HPDE6-E6E7 (cell line): ENCODE results near the gene CLEC3A.
"Not testable (repeated sequence)": the region's sequence is repeated elsewhere in the genome, so short reads cannot be mapped to it uniquely, and the experiment has no call there.

Source experiments
- DNase-seq: peaks from one replicate; pipeline ENCODE4 v3.0.0; 2011; ENCODE audit warnings: missing footprints; ENCODE audit errors: extremely low spot score

CLEC3A gene

GRCh38 chr16:78022347-78023060 lies at the start of gene CLEC3A:
Gene CLEC3A (plus strand): TSS chr16:78022548. CDS start chr16:78022627, 79 bp downstream.
- DNase-seq, result no peak

- no peak for DNase-seq
Measured at GRCh38 chr16:77974883-77975282, 47.5 kb upstream of the CLEC3A start.

- no peak for DNase-seq
Measured at GRCh38 chr16:77975942-77976341, 46.4 kb upstream of the CLEC3A start.

DNA sequence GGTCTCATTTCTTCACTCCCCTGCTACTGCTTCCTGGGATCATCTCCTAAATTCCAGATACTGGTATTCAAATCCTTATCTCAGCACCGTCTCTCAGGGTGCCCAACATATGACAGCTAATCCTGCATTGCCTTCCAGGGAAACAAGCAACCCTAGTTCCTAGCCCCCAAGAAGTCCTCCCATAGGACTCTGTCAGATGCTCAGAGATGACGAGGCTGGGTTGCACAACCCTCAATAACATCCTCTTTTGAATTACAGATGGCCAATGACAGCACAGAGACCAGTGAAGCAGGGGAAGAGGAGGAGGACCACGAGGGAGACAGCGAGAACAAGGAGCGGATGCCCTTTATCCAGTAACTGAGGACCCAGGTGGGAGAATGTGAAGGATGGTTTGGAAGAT lies 45.0 kb upstream of the CLEC3A start:
- no peak for DNase-seq

DNA sequence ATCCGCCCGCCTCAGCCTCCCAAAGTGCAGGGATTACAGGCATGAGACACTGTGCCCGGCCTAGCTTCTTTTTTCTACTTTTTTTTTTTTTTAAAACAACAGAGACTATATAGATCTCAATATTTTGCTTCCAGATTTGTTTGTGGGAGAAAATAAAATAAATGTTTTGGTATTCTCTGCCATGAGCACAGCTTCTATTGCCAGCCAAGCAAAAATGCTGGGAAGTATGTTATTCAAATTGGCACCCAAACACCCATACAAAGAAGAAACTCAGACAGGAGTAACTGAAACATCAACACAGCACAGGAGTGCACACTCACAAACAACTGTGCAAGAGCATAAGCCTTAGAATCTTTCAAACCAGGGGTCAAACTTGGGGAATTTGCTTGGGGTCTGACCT lies 37.2 kb upstream of the CLEC3A start:
- no peak for DNase-seq

- no peak for DNase-seq
Measured at GRCh38 chr16:77986011-77986740, 36.2 kb upstream of the CLEC3A start.

- DNase-seq, result no peak
Measured at GRCh38 chr16:77987810-77988209, 34.5 kb upstream of the CLEC3A start.

- no peak for DNase-seq
Measured at GRCh38 chr16:77989846-77990245, 32.5 kb upstream of the CLEC3A start.

- DNase-seq, result no peak
Measured at GRCh38 chr16:77991701-77992100, 30.6 kb upstream of the CLEC3A start.

DNA sequence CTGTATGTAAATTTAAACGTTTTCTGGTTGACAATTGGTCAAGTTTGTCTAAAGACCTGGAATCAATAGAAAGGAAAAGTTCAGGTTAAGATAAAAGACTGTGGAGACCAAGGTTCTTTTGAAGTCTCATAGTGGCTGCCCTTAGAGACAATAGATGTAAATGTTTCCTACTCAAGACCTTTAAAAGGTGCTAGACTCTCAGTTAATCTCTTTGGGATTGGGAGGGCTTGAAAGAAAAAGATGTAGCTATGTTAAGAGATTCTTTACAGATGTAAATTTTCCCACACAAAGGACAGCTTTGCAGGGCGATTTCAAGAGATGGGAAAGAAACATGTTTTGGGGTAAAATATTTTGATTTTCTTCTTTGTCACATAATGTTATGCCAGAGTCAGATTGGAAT lies 30.0 kb upstream of the CLEC3A start:
- DNase-seq, result not testable (repeated sequence)

DNA sequence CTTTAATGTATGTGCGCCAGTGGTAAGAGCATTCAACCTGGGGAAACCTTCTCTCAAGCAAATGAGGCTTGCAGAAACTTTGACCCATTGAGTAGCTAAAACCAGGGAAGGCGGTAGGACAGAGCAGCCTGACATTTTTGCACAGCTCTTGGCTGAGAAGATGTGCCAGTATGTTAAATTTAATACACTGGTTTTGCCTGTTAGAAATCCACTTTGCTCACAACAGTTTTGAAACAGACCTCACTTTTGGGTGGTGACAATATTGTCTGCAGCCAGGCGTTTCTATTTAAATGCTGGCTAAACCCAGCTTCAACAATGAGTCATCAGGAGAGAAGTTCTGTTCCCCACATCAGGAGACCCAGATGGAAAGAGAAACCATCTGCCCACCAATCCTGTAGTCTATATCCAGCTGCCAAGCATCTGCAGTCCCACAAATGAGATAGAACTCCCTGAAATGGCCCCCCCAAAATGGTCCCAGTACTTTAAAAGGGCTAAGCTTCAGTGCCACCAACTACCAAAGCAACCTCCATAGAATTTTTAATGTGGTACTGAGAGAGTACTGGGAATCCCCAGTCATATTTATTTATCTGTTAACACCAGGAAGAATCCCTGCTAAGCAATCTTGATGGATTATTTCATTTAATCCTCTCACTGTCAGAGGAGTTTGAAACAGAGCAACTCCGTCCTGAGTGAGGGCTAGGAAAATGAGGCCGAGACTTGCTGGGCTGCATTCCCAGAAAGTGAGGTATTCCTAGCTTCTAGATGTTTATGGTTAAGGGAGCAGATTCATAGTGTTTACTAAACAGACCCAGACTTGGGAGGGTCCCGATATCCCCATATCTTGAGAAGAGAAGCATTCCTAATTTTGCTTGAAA lies 29.0 kb upstream of the CLEC3A start:
- no peak for DNase-seq

- no peak for DNase-seq
Measured at GRCh38 chr16:77995843-77996455, 26.4 kb upstream of the CLEC3A start.

DNA sequence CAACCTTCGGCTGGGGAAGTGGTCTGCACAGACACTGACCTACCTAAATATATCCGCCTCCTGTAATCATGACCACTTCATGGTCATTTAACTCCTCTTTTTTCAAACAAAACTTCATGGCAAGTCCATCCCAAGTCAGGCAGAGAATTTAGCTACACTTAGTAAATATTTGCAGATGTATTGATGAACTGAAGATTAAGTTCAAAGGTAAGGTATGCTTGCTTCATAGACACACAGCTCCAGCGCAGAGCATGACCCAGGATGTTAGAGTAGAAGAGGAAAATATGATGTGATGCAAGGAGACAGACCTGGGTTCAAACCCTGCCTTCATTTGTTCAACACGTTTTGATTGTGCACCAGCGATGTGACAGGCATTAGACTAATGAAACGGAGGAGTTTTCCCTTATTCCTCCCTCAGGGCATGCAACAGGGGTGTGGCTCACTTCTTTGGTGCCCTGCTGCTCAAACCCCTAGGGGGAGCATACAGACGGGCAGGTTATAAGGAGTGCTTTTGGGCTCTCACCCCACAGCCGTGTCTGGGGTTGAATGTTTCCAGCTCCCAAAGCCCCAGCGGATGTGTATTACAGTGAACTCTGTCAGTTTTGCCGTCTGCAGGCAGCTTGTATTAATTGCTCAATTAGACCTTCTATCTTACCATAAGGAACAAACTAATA lies 23.9 kb upstream of the CLEC3A start:
- DNase-seq, result no peak

DNA sequence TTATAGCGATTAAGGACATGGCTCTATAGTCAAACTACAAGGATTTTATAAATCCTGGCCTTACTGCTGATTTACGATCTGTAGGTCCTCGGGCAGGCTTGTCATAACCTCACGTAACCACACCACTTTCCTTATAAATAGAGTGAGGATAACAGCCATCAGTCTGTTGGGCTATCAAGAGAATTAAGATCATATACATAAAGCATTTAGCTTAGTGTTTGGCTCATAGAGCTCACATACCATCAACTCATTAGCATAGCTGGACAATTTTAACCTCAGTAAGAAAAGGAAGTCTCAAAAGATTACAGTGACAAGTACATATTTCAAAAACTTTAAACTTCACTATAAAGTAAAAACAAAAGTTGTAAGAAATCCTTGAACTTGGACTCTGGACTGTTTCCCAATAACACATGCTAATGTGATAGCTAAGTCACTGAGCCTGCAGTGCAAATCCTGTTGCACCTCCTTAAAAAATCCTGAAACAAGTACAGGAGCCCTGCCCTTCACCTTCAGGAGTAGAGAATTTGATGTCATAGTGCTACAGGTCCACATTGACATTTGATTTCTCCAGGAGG lies 20.8 kb upstream of the CLEC3A start:
- no peak for DNase-seq

DNA sequence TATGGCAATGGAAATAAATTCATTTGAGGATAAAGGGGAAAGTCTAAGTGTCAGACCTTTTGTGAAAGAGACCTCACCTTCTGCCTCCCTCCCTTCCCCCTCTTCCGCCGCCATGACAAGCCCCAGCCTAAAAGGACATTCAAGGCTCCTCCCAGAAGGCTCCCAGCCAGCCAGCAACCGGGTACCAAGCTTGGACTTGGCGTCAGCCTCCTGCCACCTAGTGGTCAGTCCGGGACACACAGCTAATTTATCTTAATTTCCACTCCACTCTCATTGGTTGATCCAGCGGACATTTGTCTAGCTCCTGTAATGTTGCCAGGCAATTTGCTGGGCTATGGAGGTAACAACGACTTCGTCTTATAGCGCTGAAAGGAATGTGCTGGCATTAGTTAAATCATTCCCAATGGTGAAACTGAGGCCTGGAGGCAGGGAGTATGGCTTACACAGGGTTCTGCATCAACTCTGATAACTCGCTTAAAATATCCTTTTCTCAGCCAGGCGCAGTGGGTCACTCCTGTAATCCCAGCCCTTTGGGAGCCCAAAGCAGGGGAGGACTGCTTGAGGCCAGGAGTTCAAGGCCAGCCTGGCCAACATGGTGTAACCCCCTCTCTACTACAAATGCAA lies 19.3 kb upstream of the CLEC3A start:
- peak; percentile 67 for DNase-seq

- DNase-seq, result no peak
Measured at GRCh38 chr16:78004517-78004916, 17.8 kb upstream of the CLEC3A start.

DNA sequence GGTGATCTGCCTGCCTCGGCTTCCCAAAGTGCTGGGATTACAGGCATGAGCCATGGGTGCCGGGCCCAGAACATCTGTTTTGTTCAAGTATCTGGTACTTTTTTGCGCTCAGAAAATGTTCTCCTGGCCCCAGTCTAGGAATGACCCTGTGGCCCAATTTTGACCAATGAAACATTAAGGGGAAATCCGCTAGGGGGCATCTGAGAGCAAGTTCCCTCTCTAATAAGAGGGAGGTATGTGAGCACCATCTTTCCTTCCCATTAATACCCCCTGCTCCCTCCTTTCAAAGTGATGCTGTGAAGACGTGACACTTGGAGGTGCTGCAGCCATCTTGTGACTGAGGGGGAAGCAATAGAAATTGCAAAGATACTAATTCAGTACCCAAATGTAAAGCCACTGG lies 16.5 kb upstream of the CLEC3A start:
- no peak for DNase-seq

- no peak for DNase-seq
Measured at GRCh38 chr16:78007121-78007520, 15.2 kb upstream of the CLEC3A start.

GRCh38 chr16:78024159-78024558 lies 1.8 kb downstream of the CLEC3A start:
- no peak for DNase-seq

DNA sequence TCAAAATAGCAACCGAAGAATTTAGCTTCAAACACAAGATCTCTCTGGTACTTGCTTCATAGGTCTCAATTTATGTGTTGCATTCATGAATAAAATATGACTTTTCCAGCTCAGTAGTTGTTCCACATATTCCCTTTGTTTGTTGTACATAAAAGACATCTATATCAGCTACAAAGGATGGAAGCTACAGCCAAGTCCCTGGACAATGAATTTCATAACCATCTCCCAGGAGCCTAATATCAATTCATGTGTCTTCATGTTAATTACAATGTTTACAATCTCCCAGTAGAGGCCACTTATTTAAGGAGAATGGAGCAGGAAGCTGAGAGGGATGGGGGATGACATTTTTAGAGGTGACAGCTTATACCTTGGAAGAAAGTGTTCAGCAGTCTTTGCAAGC lies 3.3 kb downstream of the CLEC3A start:
- DNase-seq, result no peak

- DNase-seq, result no peak
Measured at GRCh38 chr16:78028018-78028417, 5.7 kb downstream of the CLEC3A start.
